DND-41 (cell line): ENCODE measurements around the gene NEDD4.

Source experiments
- EZH2 ChIP-seq: IDR thresholded peaks from 3 replicates; pipeline ENCODE4 v1.6.1; 2012; ENCODE audit warnings: borderline replicate concordance, low read depth, mild to moderate bottlenecking, moderate library complexity, low read length, inconsistent platforms; ENCODE audit not compliant: severe bottlenecking
- TF ChIP-seq, protein P1 (sequence below): IDR thresholded peaks from 2 replicates; pipeline ENCODE4 v1.5.1; 2012; ENCODE audit warnings: borderline replicate concordance, low read length, moderate library complexity, mild to moderate bottlenecking; ENCODE audit not compliant: poor library complexity, severe bottlenecking; ENCODE audit errors: extremely low read depth

DNA sequence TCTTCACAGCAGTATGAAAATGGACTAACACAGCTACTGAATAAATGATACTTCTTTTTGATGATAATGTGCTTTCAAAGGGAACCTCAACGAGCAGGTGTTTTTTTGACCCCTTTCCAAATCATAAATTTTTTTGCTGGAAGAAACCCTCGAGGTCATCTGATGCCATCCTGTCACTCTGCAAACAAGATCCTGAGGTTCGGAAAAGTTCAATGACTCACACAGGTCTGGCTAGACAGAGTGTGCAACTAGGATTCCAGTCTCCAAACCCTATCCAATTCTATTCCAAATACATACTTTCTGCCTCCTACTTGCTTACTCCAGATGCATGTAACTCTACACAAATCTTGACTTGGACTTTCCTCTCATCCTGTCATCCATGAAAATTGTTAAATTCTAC is 124.7 kb downstream of the NEDD4 start:
- TF ChIP-seq, protein P1, sequence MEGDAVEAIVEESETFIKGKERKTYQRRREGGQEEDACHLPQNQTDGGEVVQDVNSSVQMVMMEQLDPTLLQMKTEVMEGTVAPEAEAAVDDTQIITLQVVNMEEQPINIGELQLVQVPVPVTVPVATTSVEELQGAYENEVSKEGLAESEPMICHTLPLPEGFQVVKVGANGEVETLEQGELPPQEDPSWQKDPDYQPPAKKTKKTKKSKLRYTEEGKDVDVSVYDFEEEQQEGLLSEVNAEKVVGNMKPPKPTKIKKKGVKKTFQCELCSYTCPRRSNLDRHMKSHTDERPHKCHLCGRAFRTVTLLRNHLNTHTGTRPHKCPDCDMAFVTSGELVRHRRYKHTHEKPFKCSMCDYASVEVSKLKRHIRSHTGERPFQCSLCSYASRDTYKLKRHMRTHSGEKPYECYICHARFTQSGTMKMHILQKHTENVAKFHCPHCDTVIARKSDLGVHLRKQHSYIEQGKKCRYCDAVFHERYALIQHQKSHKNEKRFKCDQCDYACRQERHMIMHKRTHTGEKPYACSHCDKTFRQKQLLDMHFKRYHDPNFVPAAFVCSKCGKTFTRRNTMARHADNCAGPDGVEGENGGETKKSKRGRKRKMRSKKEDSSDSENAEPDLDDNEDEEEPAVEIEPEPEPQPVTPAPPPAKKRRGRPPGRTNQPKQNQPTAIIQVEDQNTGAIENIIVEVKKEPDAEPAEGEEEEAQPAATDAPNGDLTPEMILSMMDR, result no peak
- TF ChIP-seq EZH2, result no peak
